IPS DF 4.7 (cell line): Measurements from ENCODE around the gene PLEKHA8.

ENCODE experiments used
- DNase-seq: peaks from one replicate; pipeline ENCODE4 v3.0.0-alpha.2; 2013; ENCODE audit warnings: low spot score; ENCODE audit errors: extremely low read depth

The PLEKHA8 gene

DNA sequence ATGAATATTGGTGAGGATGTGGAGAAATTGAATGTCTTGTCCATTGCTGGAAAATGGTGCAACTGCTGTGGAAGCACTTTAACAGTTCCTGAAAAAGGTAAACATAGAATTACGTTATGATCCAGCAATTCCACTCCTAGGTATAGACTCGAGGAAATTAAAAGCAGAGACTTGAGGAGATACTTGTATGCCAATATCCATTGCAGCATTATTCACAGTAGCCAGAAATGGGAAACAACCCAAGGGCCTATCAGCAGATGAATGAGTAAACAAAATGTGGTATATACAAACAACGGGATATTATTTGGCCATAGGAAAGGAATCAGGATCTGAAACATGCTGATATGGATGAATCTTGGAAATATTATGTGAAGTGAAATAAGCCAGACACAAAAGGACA lies 74.1 kb downstream of the PLEKHA8 start:
- no peak for DNase-seq

DNA sequence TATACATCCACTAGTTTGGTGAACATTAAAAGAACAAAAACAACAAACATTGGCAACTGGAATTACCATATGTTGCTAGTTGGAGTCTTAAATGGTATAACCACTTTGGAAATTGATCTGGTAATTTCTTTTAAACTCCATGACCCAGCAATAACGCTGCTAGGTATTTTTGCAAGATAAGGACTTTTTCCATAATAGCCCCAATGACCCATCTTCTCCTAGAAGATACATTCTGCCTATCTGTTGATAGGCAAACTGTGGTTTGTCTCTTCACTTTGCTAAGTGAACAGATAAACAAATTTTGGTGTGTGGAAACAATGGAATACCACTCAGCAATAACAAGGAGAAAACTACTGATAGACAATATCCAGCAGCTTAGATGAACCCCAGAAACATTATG lies 75.9 kb downstream of the PLEKHA8 start:
- no peak for DNase-seq

DNA sequence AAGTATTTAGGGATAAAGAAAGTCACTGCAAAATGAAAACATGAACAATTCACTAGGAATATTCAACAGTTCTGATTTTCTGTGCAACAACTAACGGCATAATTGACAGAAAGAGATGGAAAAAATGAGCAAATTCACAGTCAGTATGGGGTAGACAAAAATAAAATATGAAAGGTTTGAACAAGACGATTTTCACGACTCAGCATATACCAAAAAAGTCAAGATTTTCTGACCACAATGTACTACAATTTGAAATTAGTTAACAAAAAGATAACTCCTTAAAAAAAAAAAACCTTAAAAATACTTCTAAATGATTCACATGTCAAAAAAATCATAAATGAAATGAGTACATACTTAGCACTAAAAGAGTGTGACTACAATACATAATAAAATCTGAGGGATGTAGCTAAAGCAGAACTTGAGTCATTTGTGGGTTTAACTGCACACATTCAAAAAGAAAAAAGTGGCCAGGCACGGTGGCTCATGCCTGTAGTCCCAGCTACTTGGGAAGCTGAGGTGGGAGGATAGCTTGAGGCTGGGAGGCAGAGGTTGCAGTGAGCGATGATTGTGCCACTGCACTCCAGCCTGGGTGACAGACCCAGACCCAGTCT lies 84.0 kb downstream of the PLEKHA8 start:
- DNase-seq, result no peak

DNA sequence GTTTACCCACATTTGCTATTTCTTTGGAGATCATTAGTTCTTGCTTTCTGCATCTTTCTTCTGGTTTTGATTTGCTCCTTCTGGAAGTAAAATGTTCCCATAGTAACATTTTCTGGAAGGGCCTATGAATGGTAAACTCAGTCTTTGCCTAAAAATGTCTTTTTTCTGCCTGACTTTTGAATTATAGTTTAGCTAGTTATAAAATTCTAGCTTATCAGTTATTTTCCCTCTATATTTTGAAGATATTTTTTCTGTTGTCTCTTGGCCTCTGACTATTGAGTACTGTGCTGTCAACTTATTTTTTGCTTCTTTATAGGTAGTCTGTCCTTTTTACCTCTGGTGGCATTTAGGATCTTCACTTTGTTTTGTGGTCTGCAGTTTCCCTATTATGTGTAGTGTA lies 84.9 kb downstream of the PLEKHA8 start:
- no peak for DNase-seq

DNA sequence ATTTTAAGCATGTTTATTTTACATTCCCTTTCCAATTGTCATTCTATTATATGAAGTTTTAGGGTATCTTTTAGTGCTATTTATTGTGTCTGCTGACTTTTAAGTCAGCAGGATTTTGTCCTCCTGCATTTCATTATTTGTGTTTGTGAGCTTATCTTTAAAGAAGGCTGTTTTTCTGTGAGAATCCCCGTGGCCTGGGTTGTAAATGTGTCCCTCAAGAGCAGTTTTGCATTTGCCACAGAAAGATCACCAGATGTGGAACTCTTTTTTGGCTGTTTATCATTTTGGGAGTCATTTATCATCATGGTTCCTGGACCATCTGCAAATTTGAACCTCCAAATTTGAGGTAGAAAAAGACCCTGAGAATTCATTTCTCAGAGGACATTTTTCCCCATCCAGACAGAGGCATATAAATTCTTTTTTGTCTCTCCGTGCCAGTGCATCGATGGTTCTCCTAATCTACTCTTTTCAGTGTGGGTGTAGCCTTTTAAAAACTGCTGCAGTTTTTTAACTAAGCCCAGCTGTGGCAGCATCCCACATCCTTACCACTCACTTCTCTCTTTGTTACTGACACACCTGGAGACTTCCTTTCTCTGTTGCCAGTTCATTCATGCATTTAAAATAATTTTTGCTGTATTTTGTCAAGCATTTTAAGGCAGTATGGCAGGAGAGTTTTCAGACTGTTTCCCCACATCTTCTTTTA lies 86.5 kb downstream of the PLEKHA8 start:
- no peak for DNase-seq

DNA sequence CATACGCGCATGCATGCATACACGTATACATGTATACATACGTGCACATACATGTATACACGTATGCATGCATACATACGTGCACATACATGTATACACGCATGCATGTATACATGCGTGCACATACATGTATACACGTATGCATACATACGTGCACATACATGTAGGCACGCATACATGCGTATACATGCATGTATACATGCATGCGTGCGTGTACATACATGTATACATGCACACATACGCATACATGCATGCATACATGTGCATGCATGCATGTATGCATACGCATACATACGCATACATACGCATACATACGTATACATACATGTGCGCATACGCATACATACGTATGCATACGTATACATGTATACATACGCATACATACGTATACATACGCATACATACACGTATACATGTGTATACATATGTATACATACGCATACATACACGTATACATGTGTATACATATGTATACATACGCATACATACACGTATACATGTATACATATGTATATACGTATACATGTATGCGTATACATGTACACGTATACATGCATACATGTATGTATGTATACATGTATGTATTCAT lies 87.6 kb downstream of the PLEKHA8 start:
- no peak for DNase-seq

DNA sequence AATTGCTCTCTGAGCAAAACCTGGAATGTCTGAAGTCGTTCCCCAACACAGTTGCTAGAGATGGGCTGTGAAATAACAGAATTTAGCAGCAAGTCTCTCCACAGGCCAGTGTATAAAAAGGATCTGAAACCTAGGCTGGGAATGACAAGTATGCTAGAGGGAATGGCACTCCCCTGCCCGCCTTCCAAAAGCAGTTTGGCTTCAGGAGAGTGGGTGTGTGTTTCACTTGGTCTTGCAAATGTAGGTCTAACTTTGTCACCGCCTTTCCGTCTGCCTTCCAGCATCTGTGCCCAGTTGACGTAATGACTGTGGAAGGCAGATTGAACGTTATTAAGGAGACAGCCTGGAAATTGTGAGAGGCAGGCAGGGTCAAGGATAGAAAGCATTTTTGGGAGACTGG lies 88.6 kb downstream of the PLEKHA8 start:
- DNase-seq, result no peak

DNA sequence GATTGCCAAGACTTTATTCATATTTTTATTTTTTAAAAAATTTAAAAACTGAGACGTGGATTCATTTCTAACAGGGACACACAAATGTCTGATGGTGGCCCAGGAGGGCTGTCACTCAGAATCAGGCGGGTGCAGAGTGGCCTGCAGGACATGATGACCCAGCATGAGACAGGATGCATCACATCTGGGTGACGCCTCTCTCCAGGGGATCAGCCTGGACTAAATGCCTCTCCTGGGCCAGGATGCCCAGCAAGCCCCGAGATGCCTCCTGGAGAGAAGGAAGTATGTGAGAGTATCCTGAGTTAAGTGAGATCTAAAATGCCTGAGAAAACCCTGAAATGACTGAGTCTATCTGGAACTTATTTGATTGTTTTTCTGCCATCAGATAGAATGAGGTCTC lies 89.7 kb downstream of the PLEKHA8 start:
- DNase-seq, result no peak

DNA sequence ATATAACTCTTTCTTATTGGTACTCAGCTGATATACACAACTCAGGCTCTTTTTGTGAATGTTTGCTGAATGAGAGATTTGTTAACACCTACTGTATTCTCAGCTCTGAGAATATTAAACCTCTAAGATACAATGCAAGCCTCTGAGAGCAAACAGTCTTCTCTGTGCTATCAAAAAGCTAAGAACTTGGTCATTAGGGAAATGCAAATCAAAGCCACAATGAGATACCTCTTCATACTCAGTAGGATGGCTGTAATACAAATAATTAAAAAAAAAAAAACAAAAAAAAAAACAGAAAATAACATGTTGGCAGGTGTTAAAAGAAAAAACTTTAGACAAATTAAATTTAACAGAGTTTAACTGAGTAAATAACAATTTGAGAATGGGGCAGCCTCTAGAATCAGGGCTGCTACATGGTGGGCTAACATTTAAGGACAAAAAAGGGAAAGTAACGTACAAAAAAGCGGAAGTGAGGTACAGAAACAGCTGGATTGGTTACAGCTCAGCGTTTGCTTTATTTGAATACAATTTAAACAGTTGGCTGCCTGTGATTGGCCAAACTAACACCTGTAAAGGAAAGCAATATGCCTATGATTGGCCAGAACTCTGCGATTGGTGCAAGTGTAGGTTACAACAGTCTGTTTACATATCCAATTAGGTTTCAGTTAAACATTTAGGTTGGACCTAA lies 91.8 kb downstream of the PLEKHA8 start:
- DNase-seq, result no peak

DNA sequence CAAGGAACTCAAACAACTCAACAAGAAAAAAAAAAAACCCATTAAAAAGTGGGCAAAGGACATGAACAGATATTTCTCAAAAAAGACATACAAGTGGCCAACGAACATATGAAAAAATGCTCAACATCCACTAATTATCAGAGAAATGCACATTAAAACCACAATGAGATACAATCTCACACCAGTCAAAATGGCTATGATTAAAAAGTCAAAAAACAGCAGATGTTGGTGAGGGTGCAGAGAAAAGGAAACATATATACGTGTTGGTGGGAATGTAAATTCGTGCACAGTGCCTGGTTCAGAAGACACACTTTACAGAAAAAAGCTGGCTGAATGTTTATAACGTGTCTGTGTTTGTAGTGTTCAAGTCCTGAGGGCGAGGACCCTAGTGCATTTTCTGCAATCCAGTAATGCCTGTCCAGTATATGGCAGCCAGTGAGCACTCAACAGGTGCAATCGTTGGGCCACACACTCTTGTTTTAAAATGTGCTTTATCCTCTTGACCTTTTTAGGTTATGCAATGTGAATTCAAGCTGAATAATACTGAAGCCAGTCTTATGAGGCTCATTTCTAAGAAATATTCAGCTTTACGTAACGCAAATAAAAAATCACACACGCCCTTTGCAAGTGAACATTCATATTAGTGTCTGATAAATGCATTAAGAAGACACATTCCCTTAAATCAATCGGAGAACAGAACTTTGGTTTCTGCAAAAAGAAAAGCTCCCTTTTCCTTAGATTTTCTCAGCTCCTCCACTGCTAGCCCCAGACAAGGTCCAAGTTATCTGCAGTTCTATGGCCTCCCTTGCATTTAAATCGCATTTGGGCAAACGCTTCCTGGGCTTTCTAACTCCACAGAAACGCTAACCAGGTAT lies 105.8 kb downstream of the PLEKHA8 start:
- DNase-seq, result no peak

DNA sequence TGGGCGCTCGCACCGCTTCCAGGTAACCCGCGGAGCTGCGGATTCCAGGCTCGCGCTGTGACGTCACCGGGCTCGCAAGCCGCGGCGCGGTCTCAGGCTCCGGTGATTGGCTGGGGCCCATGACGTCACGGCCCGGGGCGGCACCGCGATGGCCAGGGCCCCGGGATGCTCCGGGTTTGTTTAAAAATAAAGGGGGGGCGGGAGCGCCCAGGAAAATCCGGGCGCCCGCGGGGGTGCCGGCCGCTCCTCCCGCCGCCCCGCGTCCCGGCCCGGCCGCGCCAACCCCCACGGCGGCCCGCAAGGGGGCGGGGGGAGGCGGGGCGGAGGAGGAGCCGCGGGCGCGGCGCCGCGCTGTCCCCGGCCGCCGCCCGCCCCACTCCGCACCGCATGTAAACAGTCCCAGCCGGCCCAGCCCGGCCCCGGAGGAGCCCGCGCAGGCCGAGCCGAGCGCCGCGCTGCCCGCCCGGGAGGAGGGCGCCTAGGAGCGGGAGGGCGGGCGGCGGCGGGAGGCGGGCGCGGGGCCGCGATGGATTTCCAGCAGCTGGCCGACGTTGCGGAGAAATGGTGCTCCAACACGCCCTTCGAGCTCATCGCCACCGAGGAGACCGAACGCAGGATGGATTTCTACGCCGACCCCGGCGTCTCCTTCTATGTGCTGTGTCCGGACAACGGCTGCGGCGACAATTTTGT lies 106.5 kb downstream of the PLEKHA8 start, which contains the start of gene MTURN:
TSS of gene MTURN (plus strand) at position 376 of the 690 bp plus-strand sequence. CDS start at position 527, 151 bp downstream.
- DNase-seq, result peak; percentile 46

DNA sequence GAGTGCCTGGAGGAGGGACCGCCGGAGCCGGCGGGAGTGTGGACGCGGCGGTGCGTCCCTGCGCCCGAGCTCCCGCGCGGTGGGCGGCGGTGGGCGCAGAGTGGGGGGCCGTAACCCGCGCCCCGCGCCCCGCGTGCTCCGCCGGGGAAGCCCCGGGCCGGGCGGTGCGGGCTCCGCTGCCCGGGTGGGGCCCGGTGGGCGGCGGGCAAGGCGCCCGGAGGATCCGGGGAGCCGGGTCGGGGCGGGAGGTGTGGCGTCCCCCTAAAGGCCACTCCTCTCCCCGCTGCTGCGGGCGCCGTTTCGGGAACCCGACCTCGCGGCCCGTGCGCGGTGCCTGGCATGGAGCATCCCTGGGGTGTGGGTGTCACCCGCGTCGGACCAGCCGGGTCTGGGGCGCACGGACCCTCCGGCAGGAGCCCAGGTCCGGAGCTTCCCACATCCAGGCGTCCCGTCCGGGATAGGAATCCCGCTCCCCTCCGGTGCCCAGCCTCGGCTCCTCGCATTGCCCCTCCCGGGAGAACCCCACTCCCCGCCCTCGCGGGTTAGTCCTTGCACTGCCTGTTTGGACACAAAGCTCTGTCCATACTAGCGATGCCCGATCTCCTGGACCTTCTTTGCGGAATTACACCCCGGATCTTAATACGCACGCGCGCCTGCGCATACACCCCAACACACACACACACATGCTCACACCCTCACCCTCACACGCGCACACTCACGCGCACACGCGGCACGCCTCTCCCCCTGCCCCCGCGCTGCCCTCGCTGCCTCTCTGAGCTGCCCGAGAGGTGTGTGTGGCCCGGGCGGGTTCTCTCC lies 107.3 kb downstream of the PLEKHA8 start:
- DNase-seq, result no peak

DNA sequence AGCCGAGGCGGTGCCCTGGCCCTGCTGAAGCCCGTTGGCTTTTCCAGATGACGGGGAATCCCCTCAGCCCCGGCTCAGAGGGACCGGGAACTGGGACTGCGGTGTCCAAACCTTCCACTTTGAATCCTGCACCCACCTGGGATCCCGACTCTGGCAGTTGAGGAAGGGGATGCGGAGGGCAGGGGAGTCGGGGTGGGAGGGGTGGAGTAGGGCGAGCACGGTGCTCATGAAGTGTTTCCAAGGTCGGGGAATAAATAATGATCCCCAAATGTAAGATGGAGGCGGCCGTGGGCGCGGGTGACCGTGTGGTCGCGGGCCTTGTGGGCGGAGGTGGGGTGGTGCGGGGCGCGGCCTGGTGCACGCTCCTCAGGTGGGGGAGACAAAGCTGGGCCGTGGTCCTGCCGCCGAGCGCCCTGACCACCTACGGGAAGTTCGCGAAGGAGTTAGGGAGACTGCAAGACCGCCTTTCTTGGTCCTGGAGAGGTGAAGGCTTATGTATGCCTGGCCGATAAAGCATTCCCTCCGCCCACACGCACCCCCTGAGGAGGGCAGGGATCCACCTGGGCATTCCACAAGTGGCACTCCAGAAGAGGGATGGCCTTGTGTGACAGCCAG lies 108.0 kb downstream of the PLEKHA8 start:
- DNase-seq, result no peak

DNA sequence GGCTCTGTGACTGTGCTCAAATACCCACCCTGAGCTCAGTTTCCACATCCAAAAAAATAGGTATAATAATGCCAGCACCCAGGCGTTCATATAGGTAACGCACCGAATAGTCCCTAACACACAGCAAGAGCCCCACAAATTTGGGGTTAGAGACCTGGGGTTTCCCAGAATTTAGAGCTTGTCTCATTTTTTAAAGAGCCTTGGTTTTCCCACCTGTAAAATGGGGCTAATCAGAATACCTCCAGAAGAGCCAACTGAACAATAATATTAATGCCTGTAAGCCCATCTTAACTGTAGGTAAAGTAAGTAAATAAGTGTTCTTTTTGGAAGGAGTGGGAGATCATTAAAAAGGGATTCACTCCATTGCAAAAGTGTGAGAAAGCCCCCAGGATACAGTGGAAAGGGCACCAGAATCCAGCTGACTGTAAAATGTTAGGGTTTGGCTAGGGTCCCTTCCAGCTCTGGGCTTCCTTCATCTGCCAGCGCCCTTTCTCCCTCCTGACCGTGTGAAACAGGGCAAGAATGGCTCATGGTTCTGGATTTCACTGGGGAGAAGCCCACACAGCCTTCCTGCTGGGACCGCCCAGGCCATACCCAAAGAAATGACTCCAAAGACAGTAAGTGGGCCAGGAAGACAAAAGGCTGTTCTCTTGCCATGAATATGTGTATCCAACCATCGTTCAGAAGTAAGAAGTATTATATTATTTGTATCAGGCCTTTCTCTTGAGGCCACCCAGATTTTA lies 108.7 kb downstream of the PLEKHA8 start:
- no peak for DNase-seq

DNA sequence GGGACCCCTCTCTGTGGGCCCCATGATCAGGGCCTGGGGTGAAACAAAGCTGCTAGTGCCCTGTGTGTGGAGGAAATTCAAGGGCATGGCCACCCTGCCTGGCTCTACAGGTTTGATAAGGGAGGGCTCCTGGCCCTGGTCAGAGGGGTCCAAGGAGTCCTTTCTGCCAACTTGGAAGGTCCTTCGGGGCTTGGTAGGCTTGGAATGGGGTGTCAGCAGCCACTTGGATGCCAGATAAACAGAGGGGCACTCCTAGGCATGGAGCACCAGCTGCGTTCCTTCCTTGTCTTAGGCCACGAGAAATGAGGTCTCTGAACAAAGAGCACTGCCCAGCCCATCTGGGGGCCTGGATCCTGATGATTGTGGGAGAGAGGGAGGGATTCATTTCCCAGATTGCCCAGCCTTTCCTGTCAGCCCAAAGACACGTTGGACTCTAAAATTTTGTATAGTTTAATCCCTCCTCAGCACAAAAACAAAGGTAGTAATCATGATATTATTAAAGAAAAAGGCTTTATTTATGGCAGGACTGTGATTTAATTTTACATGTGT lies 111.7 kb downstream of the PLEKHA8 start:
- DNase-seq, result no peak

DNA sequence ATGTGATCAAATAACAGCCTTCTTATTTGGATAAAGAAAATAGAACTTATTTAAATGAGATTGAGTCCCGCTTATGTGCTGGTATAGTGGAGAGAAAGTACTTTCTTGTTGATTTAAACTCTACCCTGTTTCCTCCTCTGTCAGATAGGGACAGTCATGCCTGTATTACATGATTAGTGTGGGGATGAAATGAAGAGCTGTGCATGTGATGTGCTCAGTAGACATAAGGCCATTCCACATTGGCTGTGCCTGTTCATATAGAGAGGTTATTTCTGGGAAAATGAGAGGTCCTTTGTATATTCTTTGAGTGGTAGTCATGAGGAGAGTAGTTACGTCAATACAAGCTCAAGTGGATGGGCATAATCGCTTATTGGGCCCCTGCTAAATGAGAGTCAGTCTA lies 112.2 kb downstream of the PLEKHA8 start:
- DNase-seq, result no peak

DNA sequence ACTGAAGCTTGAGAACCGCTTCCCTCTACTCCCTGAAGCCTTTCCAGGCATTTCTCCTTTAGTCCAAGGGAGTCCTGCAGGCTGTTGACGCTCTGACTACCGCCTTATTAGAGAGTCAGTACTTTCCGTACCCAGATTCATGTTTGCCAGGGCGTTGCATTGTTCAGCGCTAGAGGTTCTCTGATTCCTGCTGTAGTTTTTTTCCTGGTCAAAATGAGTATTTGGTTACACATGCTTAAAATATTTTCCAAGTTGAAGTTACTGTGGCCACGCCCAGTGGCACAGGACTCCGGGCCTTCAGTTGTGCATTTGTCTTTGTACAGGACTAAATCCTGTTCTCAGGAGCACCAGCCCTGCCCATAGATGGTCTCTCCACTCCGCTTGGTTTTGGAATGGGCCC lies 114.5 kb downstream of the PLEKHA8 start:
- DNase-seq, result no peak

DNA sequence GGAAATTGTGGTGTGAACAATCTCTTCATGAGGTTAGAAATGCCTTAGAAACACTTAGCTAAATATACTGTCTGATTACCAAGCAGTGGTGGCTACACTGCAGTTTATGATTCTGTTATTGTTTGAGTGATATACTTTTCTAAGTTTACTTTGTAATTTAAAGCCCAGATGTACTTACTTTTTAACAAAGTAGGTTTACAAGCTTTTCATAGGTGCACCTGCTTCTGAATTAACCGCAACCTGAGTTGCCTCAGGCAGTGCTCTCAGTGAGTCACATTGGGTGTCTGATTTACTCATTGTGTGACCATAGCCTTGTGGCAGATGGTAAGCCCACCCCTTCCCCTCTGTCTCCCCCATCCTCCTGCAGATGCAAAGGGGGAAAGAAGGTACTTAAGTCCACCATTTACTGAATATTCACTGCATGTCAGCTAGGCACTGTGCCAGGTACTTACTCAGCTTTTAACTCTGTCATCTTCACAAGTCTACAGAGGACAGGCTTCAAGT lies 115.6 kb downstream of the PLEKHA8 start:
- DNase-seq, result no peak
